ENCODE results near the gene STAT1.
"Not testable (repeated sequence)": the region's sequence is repeated elsewhere in the genome, so short reads cannot be mapped to it uniquely, and the experiment has no call there.

The STAT1 gene

GRCh38 chr2:190980630-190981209 is 33.3 kb downstream of the STAT1 start:
- DNase-seq: no peak

GRCh38 chr2:190979906-190980629 is 33.9 kb downstream of the STAT1 start:
- DNase-seq: no peak

- DNase-seq: no peak
Measured at GRCh38 chr2:190978389-190979053, 35.5 kb downstream of the STAT1 start.

GRCh38 chr2:190977505-190977904 is 36.5 kb downstream of the STAT1 start:
- DNase-seq: no peak

GRCh38 chr2:190976521-190976920 is 37.5 kb downstream of the STAT1 start:
- DNase-seq: no peak

GRCh38 chr2:190974629-190975361 is 39.2 kb downstream of the STAT1 start:
- DNase-seq: no peak

GRCh38 chr2:190973726-190974628 is 40.0 kb downstream of the STAT1 start:
- no peak for DNase-seq

GRCh38 chr2:190973262-190973661 is 40.7 kb downstream of the STAT1 start:
- DNase-seq: no peak

- no peak for DNase-seq
Measured at GRCh38 chr2:190972846-190973245, 41.1 kb downstream of the STAT1 start.

GRCh38 chr2:190972213-190972612 is 41.8 kb downstream of the STAT1 start:
- no peak for DNase-seq

- no peak for DNase-seq
Measured at GRCh38 chr2:190970873-190971506, 43.0 kb downstream of the STAT1 start.

GRCh38 chr2:190970160-190970559 is 43.8 kb downstream of the STAT1 start:
- no peak for DNase-seq

- DNase-seq: no peak
Measured at GRCh38 chr2:190968522-190968921, 45.4 kb downstream of the STAT1 start.

- no peak for DNase-seq
Measured at GRCh38 chr2:190965580-190966222, 48.3 kb downstream of the STAT1 start.

- DNase-seq: no peak
Measured at GRCh38 chr2:190964170-190964795, 49.7 kb downstream of the STAT1 start.

- DNase-seq: no peak
Measured at GRCh38 chr2:190963088-190963487, 50.9 kb downstream of the STAT1 start.

- no peak for DNase-seq
Measured at GRCh38 chr2:190961918-190962487, 52.0 kb downstream of the STAT1 start.

GRCh38 chr2:190961117-190961516 is 52.9 kb downstream of the STAT1 start:
- not testable (repeated sequence) for DNase-seq

GRCh38 chr2:190959911-190960788 is 53.8 kb downstream of the STAT1 start:
- DNase-seq: no peak
